IPS-20b (cell line): ENCODE data around the gene UMODL1.

Experiments
- H3K27ac ChIP-seq: one replicate; pipeline ENCODE4 v1.5.1; 2013; ENCODE audit warnings: low read length
- H3K27me3 ChIP-seq: 2 replicates; pipeline ENCODE4 v1.6.1; 2013; ENCODE audit warnings: mild to moderate bottlenecking, low read length, inconsistent platforms; ENCODE audit not compliant: insufficient read depth
- H3K36me3 ChIP-seq: 2 replicates; pipeline ENCODE4 v1.6.1; 2013; ENCODE audit warnings: low read depth, mild to moderate bottlenecking, inconsistent platforms, low read length, moderate library complexity; ENCODE audit not compliant: insufficient read depth
- H3K4me1 ChIP-seq: 2 replicates; pipeline ENCODE4 v1.6.1; 2013; ENCODE audit warnings: mild to moderate bottlenecking, control low read depth, inconsistent platforms, low read length, moderate library complexity; ENCODE audit not compliant: insufficient read depth
- H3K4me3 ChIP-seq: 2 replicates; pipeline ENCODE4 v1.5.1; 2013; ENCODE audit warnings: mild to moderate bottlenecking, low read length, inconsistent platforms
- H3K9ac ChIP-seq: 2 replicates; pipeline ENCODE4 v1.6.1; 2013; ENCODE audit warnings: low read depth, mild to moderate bottlenecking, inconsistent platforms, low read length, moderate library complexity
- H3K9me3 ChIP-seq: 2 replicates; pipeline ENCODE4 v1.6.1; 2013; ENCODE audit warnings: mild to moderate bottlenecking, low read depth, low read length, inconsistent platforms; ENCODE audit not compliant: insufficient read depth

UMODL1 gene

GRCh38 chr21:42094811-42095210, 23.7 kb downstream of the UMODL1 start:
- peaks cover 21% of the 10 kb centered on the region for H3K27me3 ChIP-seq
- H3K27ac ChIP-seq = no peak overlapping the region

GRCh38 chr21:42095581-42095980, 24.5 kb downstream of the UMODL1 start:
- Histone ChIP-seq H3K9me3 (peaks cover 5% of the 10 kb centered on the region; the same call in 1 of the 2 replicates), H3K27me3 (peaks cover 21% of the 10 kb centered on the region), H3K4me1 (0 out of 2 replicates have a peak, but pooled peaks cover 4% of the 10 kb centered on the region), H3K4me3 (no peak overlapping the region), H3K36me3 (no peaks in the 10 kb centered on the region), H3K27ac (no peak overlapping the region), H3K9ac (no peak overlapping the region)

More at GRCh38 chr21:42094811-42095210, 23.7 kb downstream of the UMODL1 start:
- H3K4me3 ChIP-seq = no peak overlapping the region
- H3K9me3 ChIP-seq = peaks cover 5% of the 10 kb centered on the region; the same call in 1 of the 2 replicates
- 0 out of 2 replicates have a peak, but pooled peaks cover 4% of the 10 kb centered on the region for H3K4me1 ChIP-seq
- no peak overlapping the region for H3K9ac ChIP-seq
- H3K36me3 ChIP-seq = no peaks in the 10 kb centered on the region

- no peak overlapping the region for H3K4me3 ChIP-seq
- H3K27me3 ChIP-seq = peaks cover 14% of the 10 kb centered on the region; the same call in 1 of the 2 replicates
- no peak overlapping the region for H3K27ac ChIP-seq
- H3K9me3 ChIP-seq = peaks cover 5% of the 10 kb centered on the region; the same call in 1 of the 2 replicates
- H3K36me3 ChIP-seq = no peaks in the 10 kb centered on the region
- 0 out of 2 replicates have a peak, but pooled peaks cover 4% of the 10 kb centered on the region for H3K4me1 ChIP-seq
- H3K9ac ChIP-seq = no peak overlapping the region
These were observed 25.4 kb downstream of the UMODL1 start for GRCh38 chr21:42096566-42096965.

GRCh38 chr21:42097274-42097673, 26.2 kb downstream of the UMODL1 start:
- Histone ChIP-seq H3K4me1 (0 out of 2 replicates have a peak, but pooled peaks cover 2% of the 10 kb centered on the region), H3K27ac (no peak overlapping the region), H3K9ac (no peak overlapping the region)

GRCh38 chr21:42097860-42098454, 26.8 kb downstream of the UMODL1 start:
- Histone ChIP-seq H3K4me1 (no peaks in the 10 kb centered on the region), H3K27ac (no peak overlapping the region), H3K36me3 (no peaks in the 10 kb centered on the region), H3K4me3 (no peak overlapping the region), H3K9me3 (peaks cover 5% of the 10 kb centered on the region; the same call in 1 of the 2 replicates), H3K27me3 (no peaks in the 10 kb centered on the region), H3K9ac (no peak overlapping the region)

More at GRCh38 chr21:42097274-42097673, 26.2 kb downstream of the UMODL1 start:
- Histone ChIP-seq H3K9me3 (peaks cover 5% of the 10 kb centered on the region; the same call in 1 of the 2 replicates), H3K27me3 (peaks cover 7% of the 10 kb centered on the region; the same call in 1 of the 2 replicates), H3K36me3 (no peaks in the 10 kb centered on the region), H3K4me3 (no peak overlapping the region)

GRCh38 chr21:42098957-42099505, 27.9 kb downstream of the UMODL1 start:
- Histone ChIP-seq H3K4me1 (no peaks in the 10 kb centered on the region), H3K9me3 (peaks cover 5% of the 10 kb centered on the region; the same call in 1 of the 2 replicates), H3K27ac (no peak overlapping the region), H3K27me3 (no peaks in the 10 kb centered on the region), H3K36me3 (no peaks in the 10 kb centered on the region), H3K4me3 (no peak overlapping the region), H3K9ac (no peak overlapping the region)

- no peaks in the 10 kb centered on the region for H3K36me3 ChIP-seq
- no peaks in the 10 kb centered on the region for H3K4me1 ChIP-seq
- H3K4me3 ChIP-seq = no peak overlapping the region
- no peaks in the 10 kb centered on the region for H3K9me3 ChIP-seq
- no peak overlapping the region for H3K27ac ChIP-seq
- H3K9ac ChIP-seq = no peak overlapping the region
- H3K27me3 ChIP-seq = no peaks in the 10 kb centered on the region
These were observed 30.1 kb downstream of the UMODL1 start for GRCh38 chr21:42101246-42101645.

- no peaks in the 10 kb centered on the region for H3K27me3 ChIP-seq
- no peaks in the 10 kb centered on the region for H3K4me1 ChIP-seq
- no peak overlapping the region for H3K27ac ChIP-seq
- no peaks in the 10 kb centered on the region for H3K36me3 ChIP-seq
- no peak overlapping the region for H3K4me3 ChIP-seq
- H3K9me3 ChIP-seq = no peaks in the 10 kb centered on the region
- no peak overlapping the region for H3K9ac ChIP-seq
These were observed 31.0 kb downstream of the UMODL1 start for GRCh38 chr21:42102076-42102475.

- H3K36me3 ChIP-seq = no peaks in the 10 kb centered on the region
- no peaks in the 10 kb centered on the region for H3K9me3 ChIP-seq
- no peak overlapping the region for H3K4me3 ChIP-seq
- no peak overlapping the region for H3K9ac ChIP-seq
- H3K4me1 ChIP-seq = no peaks in the 10 kb centered on the region
- H3K27me3 ChIP-seq = no peaks in the 10 kb centered on the region
- no peak overlapping the region for H3K27ac ChIP-seq
These were observed 31.4 kb downstream of the UMODL1 start for GRCh38 chr21:42102526-42102925.

GRCh38 chr21:42102991-42103390, 31.9 kb downstream of the UMODL1 start:
- H3K4me1 ChIP-seq = no peaks in the 10 kb centered on the region
- H3K27ac ChIP-seq = no peak overlapping the region
- no peaks in the 10 kb centered on the region for H3K27me3 ChIP-seq
- no peaks in the 10 kb centered on the region for H3K9me3 ChIP-seq
- no peaks in the 10 kb centered on the region for H3K36me3 ChIP-seq
- H3K9ac ChIP-seq = no peak overlapping the region
- no peak overlapping the region for H3K4me3 ChIP-seq

GRCh38 chr21:42103843-42104242, 32.7 kb downstream of the UMODL1 start:
- Histone ChIP-seq H3K36me3 (no peaks in the 10 kb centered on the region), H3K9ac (no peak overlapping the region), H3K4me1 (no peaks in the 10 kb centered on the region), H3K4me3 (no peak overlapping the region), H3K27me3 (no peaks in the 10 kb centered on the region), H3K27ac (no peak overlapping the region), H3K9me3 (no peaks in the 10 kb centered on the region)
